GM21515 (cell line): ENCODE data around the gene SVIL.

ENCODE experiments used
- ATAC-seq: cut with Tn5 transposase; IDR thresholded peaks from one replicate; pipeline ENCODE4 v1.9.1; 2021; ENCODE audit not compliant: unreplicated experiment

SVIL gene

GRCh38 chr10:29650552-29650944, 15.8 kb upstream of the SVIL start:
- no peak for ATAC-seq

GRCh38 chr10:29649561-29650551, 15.1 kb upstream of the SVIL start:
- ATAC-seq, result no peak

- ATAC-seq, result no peak
These were observed 14.2 kb upstream of the SVIL start for GRCh38 chr10:29648983-29649268.

- no peak for ATAC-seq
These were observed 13.6 kb upstream of the SVIL start for GRCh38 chr10:29648114-29648982.

GRCh38 chr10:29647478-29647877, 12.7 kb upstream of the SVIL start:
- ATAC-seq, result no peak

- ATAC-seq, result no peak
These were observed 12.2 kb upstream of the SVIL start for GRCh38 chr10:29646960-29647461.

GRCh38 chr10:29646238-29646902, 11.6 kb upstream of the SVIL start:
- no peak for ATAC-seq

- no peak for ATAC-seq
These were observed 9.2 kb upstream of the SVIL start for GRCh38 chr10:29643771-29644501.

- ATAC-seq, result no peak
These were observed 8.2 kb upstream of the SVIL start for GRCh38 chr10:29642990-29643389.

GRCh38 chr10:29637537-29637936, 2.8 kb upstream of the SVIL start:
- no peak for ATAC-seq

GRCh38 chr10:29636178-29636577, 1.4 kb upstream of the SVIL start:
- ATAC-seq, result no peak

- no peak for ATAC-seq
These were observed 957 bp upstream of the SVIL start for GRCh38 chr10:29635711-29636144.

- ATAC-seq, result no peak
These were observed 666 bp downstream of the SVIL start for GRCh38 chr10:29634105-29634504.

GRCh38 chr10:29631049-29631339, 3.8 kb downstream of the SVIL start:
- ATAC-seq, result no peak

GRCh38 chr10:29630205-29631048, 4.3 kb downstream of the SVIL start:
- ATAC-seq, result no peak

GRCh38 chr10:29628912-29629526, 5.8 kb downstream of the SVIL start:
- ATAC-seq, result no peak

- ATAC-seq, result no peak
These were observed 6.5 kb downstream of the SVIL start for GRCh38 chr10:29628311-29628710.

- ATAC-seq, result no peak
These were observed 7.3 kb downstream of the SVIL start for GRCh38 chr10:29627201-29628132.
